H1 (cell line): ENCODE measurements around the gene INF2. TPM values are rescaled to one million over a fixed set of nuclear protein-coding genes. Genes with fewer than 3 reads are reported as not detected.

ENCODE experiments used
- CBX8 ChIP-seq: fragments of 300-800, 300-1000 bp; sonication (generic); IDR thresholded peaks from 2 replicates; pipeline ENCODE4 v1.7.1; 2016; ENCODE audit warnings: low read depth, low read length, borderline replicate concordance
- CREB1 ChIP-seq: IDR thresholded peaks from 2 replicates; pipeline ENCODE4 v1.6.1; 2012; ENCODE audit warnings: inconsistent platforms
- GABPA ChIP-seq: IDR thresholded peaks from 2 replicates; pipeline ENCODE4 v1.6.1; 2011; ENCODE audit warnings: mild to moderate bottlenecking, low read length, moderate library complexity, borderline replicate concordance; ENCODE audit not compliant: insufficient read depth
- JUN ChIP-seq: IDR thresholded peaks from 2 replicates; pipeline ENCODE4 v1.6.1; 2011; ENCODE audit warnings: low read depth, mild to moderate bottlenecking, improper control_type of control experiment, low read length
- PHF8 ChIP-seq: fragments of 200-600 bp; sonication (generic); conservative IDR thresholded peaks from 2 replicates; pipeline ENCODE4 v1.7.1; 2012; ENCODE audit warnings: low read depth, mild to moderate bottlenecking, inconsistent platforms, low read length, moderate library complexity
- POU5F1 ChIP-seq: IDR thresholded peaks from 2 replicates; pipeline ENCODE4 v1.6.1; 2011; ENCODE audit warnings: low read depth, mild to moderate bottlenecking, low read length, moderate library complexity
- SUZ12 ChIP-seq: fragments of 200-600 bp; sonication (generic); IDR thresholded peaks from 2 replicates; pipeline ENCODE4 v1.6.1; 2012; ENCODE audit warnings: mild to moderate bottlenecking, inconsistent platforms, low read length, moderate library complexity, mixed read lengths
- polyA plus RNA-seq, 7 experiments: library from polyadenylated mRNA; depleted of rRNA in 3 of 7; stranded (reverse) in 5 of 7; unstranded in 2 of 7; fragments of >200 nt in 5 of 7; fragments of 200-250 nt in 2 of 7; gene quantifications; 1 replicate in 5 of 7; 2 replicates in 1 of 7; 4 replicates in 1 of 7; pipeline versions ENCODE4 v1.2.1 to v1.2.3, GENCODE V29; 2011 to 2013; ENCODE audit warnings: missing spikeins in 2 of 7, mixed read lengths in 2 of 7
- total RNA-seq: library from RNA; stranded (reverse); fragmentation: NEBNext Ultra II Directional; extraction: Animal tissue kit (Norgen Biotek cat#: 25700); gene quantifications from 2 replicates; pipeline ENCODE4 v1.2.1, GENCODE V29; 2021
- TF ChIP-seq, protein P1 (sequence below), 3 experiments: IDR thresholded peaks; 1 replicate in 2 of 3; 2 replicates in 1 of 3; pipeline versions ENCODE4 v1.5.1 to v1.6.1; 2011; ENCODE audit warnings: low read length in 3 of 3, mild to moderate bottlenecking in 3 of 3, inconsistent platforms in 2 of 3, low read depth in 1 of 3, moderate library complexity in 1 of 3; ENCODE audit not compliant: insufficient read depth in 1 of 3; ENCODE audit errors: control extremely low read depth in 1 of 3

The INF2 gene
- total and polyA plus RNA-seq, 2 of the 8 experiments (the other 6 are each of a cell fraction or from before 2014, with no cell fraction given), result 29.1 to 59.5 TPM

- no peak for TF ChIP-seq CBX8
- no peak for TF ChIP-seq GABPA
- no peak for TF ChIP-seq POU5F1
- TF ChIP-seq, protein P1, sequence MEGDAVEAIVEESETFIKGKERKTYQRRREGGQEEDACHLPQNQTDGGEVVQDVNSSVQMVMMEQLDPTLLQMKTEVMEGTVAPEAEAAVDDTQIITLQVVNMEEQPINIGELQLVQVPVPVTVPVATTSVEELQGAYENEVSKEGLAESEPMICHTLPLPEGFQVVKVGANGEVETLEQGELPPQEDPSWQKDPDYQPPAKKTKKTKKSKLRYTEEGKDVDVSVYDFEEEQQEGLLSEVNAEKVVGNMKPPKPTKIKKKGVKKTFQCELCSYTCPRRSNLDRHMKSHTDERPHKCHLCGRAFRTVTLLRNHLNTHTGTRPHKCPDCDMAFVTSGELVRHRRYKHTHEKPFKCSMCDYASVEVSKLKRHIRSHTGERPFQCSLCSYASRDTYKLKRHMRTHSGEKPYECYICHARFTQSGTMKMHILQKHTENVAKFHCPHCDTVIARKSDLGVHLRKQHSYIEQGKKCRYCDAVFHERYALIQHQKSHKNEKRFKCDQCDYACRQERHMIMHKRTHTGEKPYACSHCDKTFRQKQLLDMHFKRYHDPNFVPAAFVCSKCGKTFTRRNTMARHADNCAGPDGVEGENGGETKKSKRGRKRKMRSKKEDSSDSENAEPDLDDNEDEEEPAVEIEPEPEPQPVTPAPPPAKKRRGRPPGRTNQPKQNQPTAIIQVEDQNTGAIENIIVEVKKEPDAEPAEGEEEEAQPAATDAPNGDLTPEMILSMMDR (IDR thresholded peaks at IDR 0.05; ENCODE audit: control extremely low read depth in 1 of 3, insufficient read depth in 1 of 3, low read depth in 1 of 3, low read length in 3 of 3), result no peak
- no peak for TF ChIP-seq SUZ12
- no peak for TF ChIP-seq PHF8
- TF ChIP-seq CREB1, result no peak
- no peak for TF ChIP-seq JUN
- TF ChIP-seq, all 59 proteins: peak for 0
Measured at GRCh38 chr14:104685998-104686610, 3.3 kb upstream of the INF2 start (continued).
